HG03175 (cell line): ENCODE results near the gene FHL5.
"Not testable (repeated sequence)": the region's sequence is repeated elsewhere in the genome, so short reads cannot be mapped to it uniquely, and the experiment has no call there.

Experiments used
- ATAC-seq: cut with Tn5 transposase; IDR thresholded peaks from one replicate; pipeline ENCODE4 v1.9.1; 2021; ENCODE audit warnings: mild to moderate bottlenecking, moderate library complexity; ENCODE audit not compliant: unreplicated experiment

The FHL5 gene

GRCh38 chr6:96608074-96608473, 45.1 kb downstream of the FHL5 start:
- ATAC-seq = no peak

GRCh38 chr6:96610019-96610418, 47.1 kb downstream of the FHL5 start:
- ATAC-seq = peak; percentile 46

GRCh38 chr6:96611342-96611991, 48.5 kb downstream of the FHL5 start:
- ATAC-seq = peak; percentile 81

GRCh38 chr6:96613291-96613999, 50.5 kb downstream of the FHL5 start:
- ATAC-seq = peak; percentile 25

GRCh38 chr6:96620851-96621250, 57.9 kb downstream of the FHL5 start:
- no peak for ATAC-seq

GRCh38 chr6:96621983-96622382, 59.1 kb downstream of the FHL5 start:
- no peak for ATAC-seq

- ATAC-seq = no peak
These were observed 62.0 kb downstream of the FHL5 start for GRCh38 chr6:96624957-96625356.

GRCh38 chr6:96626759-96627364, 63.9 kb downstream of the FHL5 start:
- peak; percentile 90 for ATAC-seq

- ATAC-seq = no peak
These were observed 68.3 kb downstream of the FHL5 start for GRCh38 chr6:96631248-96631647.

- not testable (repeated sequence) for ATAC-seq
These were observed 75.1 kb downstream of the FHL5 start for GRCh38 chr6:96637979-96638378.

- ATAC-seq = no peak
These were observed 82.2 kb downstream of the FHL5 start for GRCh38 chr6:96645106-96645505.

- ATAC-seq = peak; percentile 71
These were observed 87.0 kb downstream of the FHL5 start for GRCh38 chr6:96649926-96650325.

- no peak for ATAC-seq
These were observed 88.9 kb downstream of the FHL5 start for GRCh38 chr6:96651816-96652215.

GRCh38 chr6:96652552-96652951, 89.6 kb downstream of the FHL5 start:
- ATAC-seq = no peak

GRCh38 chr6:96653181-96653580, 90.3 kb downstream of the FHL5 start:
- no peak for ATAC-seq

- ATAC-seq = no peak
These were observed 93.6 kb downstream of the FHL5 start for GRCh38 chr6:96656567-96656966.

- ATAC-seq = no peak
These were observed 94.4 kb downstream of the FHL5 start for GRCh38 chr6:96657344-96657743.

- no peak for ATAC-seq
These were observed 96.3 kb downstream of the FHL5 start for GRCh38 chr6:96659084-96659845.
